SK-N-SH (cell line): Measurements from ENCODE around the gene ATE1. TPM values are rescaled to one million over a fixed set of nuclear protein-coding genes. Genes with fewer than 3 reads are reported as not detected.
A peak's percentile ranks its signal among the peaks of the same experiment; 100 is the strongest.

Source experiments
- CTCF ChIA-PET: fragments of 300-600, 350-600 bp; formaldehyde crosslinking; extraction: SDS; loops from one replicate; lab custom pipeline; 2021; lab: Yijun Ruan, JAX
- POLR2A ChIA-PET: fragments of 350-600 bp; sonication (Branson Sonifier 250); formaldehyde crosslinking; extraction: SDS; loops from one replicate; lab custom pipeline; 2020; ENCODE audit warnings: antibody characterized with exemption, inconsistent platforms; lab: Yijun Ruan, JAX
- DNase-seq: peaks from one replicate; pipeline ENCODE4 v3.0.0; 2012
- H2AFZ ChIP-seq: fragments of 200-600 bp; sonication (generic); 2 replicates; pipeline ENCODE4 v1.8.1; 2016; ENCODE audit warnings: antibody characterized with exemption, mild to moderate bottlenecking, low read depth
- H3F3A ChIP-seq: fragments of 200-600 bp; sonication (generic); replicated peaks from 2 replicates; pipeline ENCODE3; 2016; ENCODE audit warnings: antibody characterized with exemption, mild to moderate bottlenecking; ENCODE audit not compliant: insufficient read depth
- H3K27ac ChIP-seq, 2 experiments: fragments of 200-500 bp in 1 of 2; fragments of 200-600 bp in 1 of 2; sonication (Bioruptor generic) in 1 of 2; sonication (generic), shearing (Covaris generic) in 1 of 2; 2 replicates each; pipeline versions ENCODE4 v1.5.1 to v1.6.1; 2014 to 2016; ENCODE audit warnings: low read depth in 2 of 2, inconsistent platforms in 1 of 2, low read length in 1 of 2, mild to moderate bottlenecking in 1 of 2, mixed read lengths in 1 of 2
- H3K27me3 ChIP-seq: fragments of 200-600 bp; sonication (generic), shearing (Covaris generic); 2 replicates; pipeline ENCODE4 v1.6.1; 2016; ENCODE audit warnings: mixed run types; ENCODE audit not compliant: insufficient read depth
- H3K36me3 ChIP-seq, 2 experiments: fragments of 200-500 bp in 1 of 2; fragments of 200-600 bp in 1 of 2; sonication (Bioruptor generic) in 1 of 2; sonication (generic) in 1 of 2; replicated peaks in 1 of 2; 2 replicates each; pipeline versions ENCODE3 to v1.5.1; 2014 to 2016; ENCODE audit warnings: low read length in 1 of 2, mild to moderate bottlenecking in 1 of 2; ENCODE audit not compliant: insufficient read depth in 2 of 2, control insufficient read depth in 1 of 2
- H3K4me1 ChIP-seq, 2 experiments: fragments of 200-500 bp in 1 of 2; fragments of 200-600 bp in 1 of 2; sonication (Bioruptor generic) in 1 of 2; sonication (generic), shearing (Covaris generic) in 1 of 2; 2 replicates each; pipeline versions ENCODE4 v1.5.1 to v1.6.1; 2014 to 2016; ENCODE audit warnings: low read depth in 1 of 2, low read length in 1 of 2, mixed run types in 1 of 2; ENCODE audit not compliant: insufficient read depth in 2 of 2, control insufficient read depth in 1 of 2
- H3K4me2 ChIP-seq: fragments of 200-600 bp; sonication (generic), shearing (Covaris generic); 2 replicates; pipeline ENCODE4 v1.6.1; 2017; ENCODE audit warnings: mixed run types
- H3K4me3 ChIP-seq, 2 experiments: fragments of 200-500 bp in 1 of 2; fragments of 200-600 bp in 1 of 2; sonication (Bioruptor generic) in 1 of 2; sonication (generic), shearing (Covaris generic) in 1 of 2; 2 replicates each; pipeline versions ENCODE4 v1.5.1 to v1.8.1; 2014 to 2016; ENCODE audit warnings: low read depth in 2 of 2, inconsistent platforms in 1 of 2, low read length in 1 of 2, mild to moderate bottlenecking in 1 of 2, mixed read lengths in 1 of 2, moderate library complexity in 1 of 2
- H3K79me2 ChIP-seq: fragments of 200-600 bp; sonication (generic); 2 replicates; pipeline ENCODE4 v1.8.1; 2017; ENCODE audit warnings: mild to moderate bottlenecking; ENCODE audit not compliant: insufficient read depth
- H3K9ac ChIP-seq: fragments of 200-600 bp; sonication (generic); 2 replicates; pipeline ENCODE4 v1.6.1; 2017; ENCODE audit warnings: mixed run types
- H3K9me2 ChIP-seq: fragments of 200-600 bp; sonication (generic); 2 replicates; pipeline ENCODE4 v1.6.1; 2017; ENCODE audit warnings: mixed run types
- H3K9me3 ChIP-seq: fragments of 200-600 bp; sonication (generic); 2 replicates; pipeline ENCODE4 v1.6.1; 2017; ENCODE audit warnings: mixed run types, mild to moderate bottlenecking, moderate library complexity
- H4K20me1 ChIP-seq: fragments of 200-600 bp; sonication (generic); 2 replicates; pipeline ENCODE4 v1.6.1; 2017; ENCODE audit warnings: mild to moderate bottlenecking, mixed run types; ENCODE audit not compliant: insufficient read depth
- CHD2 ChIP-seq: fragments of 150-350 bp; IDR thresholded peaks from 2 replicates; pipeline ENCODE4 v1.6.1; 2018; ENCODE audit warnings: low read length; ENCODE audit not compliant: partially characterized antibody
- EP300 ChIP-seq, 2 experiments: IDR thresholded peaks; 2 replicates each; pipeline versions ENCODE4 v1.4.0 to v1.6.1; 2012; ENCODE audit warnings: borderline replicate concordance in 1 of 2, low read depth in 1 of 2, low read length in 1 of 2
- FOXJ3 ChIP-seq: sonication (generic); formaldehyde crosslinking; IDR thresholded peaks from 2 replicates; pipeline ENCODE4 v1.5.1; 2020; ENCODE audit warnings: mild to moderate bottlenecking, missing genetic modification reagents
- GABPA ChIP-seq: IDR thresholded peaks from 2 replicates; pipeline ENCODE4 v1.4.0; 2012; ENCODE audit warnings: low read depth, mild to moderate bottlenecking
- GATA2 ChIP-seq: sonication (generic); formaldehyde crosslinking; IDR thresholded peaks from 2 replicates; pipeline ENCODE4 v1.5.0; 2020; ENCODE audit warnings: mild to moderate bottlenecking, missing genetic modification reagents
- IRF3 ChIP-seq: fragments of 150-350 bp; IDR thresholded peaks from 2 replicates; pipeline ENCODE4 v1.6.1; 2016; ENCODE audit warnings: mild to moderate bottlenecking, low read depth, low read length
- JUND ChIP-seq: IDR thresholded peaks from 2 replicates; pipeline ENCODE4 v1.4.0; 2012
- MAX ChIP-seq: IDR thresholded peaks from 2 replicates; pipeline ENCODE4 v1.4.0; 2012; ENCODE audit warnings: low read depth
- NFIC ChIP-seq: IDR thresholded peaks from 2 replicates; pipeline ENCODE4 v1.4.0; 2012; ENCODE audit warnings: borderline replicate concordance
- NRF1 ChIP-seq: IDR thresholded peaks from 2 replicates; pipeline ENCODE4 v1.6.1; 2012; ENCODE audit warnings: low read depth, mild to moderate bottlenecking, low read length
- PBX3 ChIP-seq: IDR thresholded peaks from 2 replicates; pipeline ENCODE4; 2012
- POLR2AphosphoS5 ChIP-seq: IDR thresholded peaks from 2 replicates; pipeline ENCODE4 v1.6.1; 2012; ENCODE audit warnings: low read depth, low read length
- RAD21 ChIP-seq: IDR thresholded peaks from 2 replicates; pipeline ENCODE4 v1.6.1; 2012; ENCODE audit warnings: mild to moderate bottlenecking, low read length
- REST ChIP-seq: IDR thresholded peaks from 2 replicates; pipeline ENCODE4 v1.6.1; 2012; ENCODE audit warnings: mild to moderate bottlenecking, low read depth, low read length, moderate library complexity
- RFX5 ChIP-seq: IDR thresholded peaks from 2 replicates; pipeline ENCODE4 v1.6.1; 2012; ENCODE audit warnings: mild to moderate bottlenecking, improper control_type of control experiment, low read length
- RXRA ChIP-seq: IDR thresholded peaks from 2 replicates; pipeline ENCODE4 v1.4.0; 2012; ENCODE audit warnings: low read depth, mild to moderate bottlenecking, borderline replicate concordance
- SIN3A ChIP-seq: IDR thresholded peaks from 2 replicates; pipeline ENCODE4 v1.6.1; 2012; ENCODE audit warnings: low read depth, mild to moderate bottlenecking, low read length, moderate library complexity, borderline replicate concordance
- SMC3 ChIP-seq: IDR thresholded peaks from 2 replicates; pipeline ENCODE4 v1.6.1; 2012; ENCODE audit warnings: low read depth, low read length, improper control_type of control experiment
- TAF1 ChIP-seq: IDR thresholded peaks from 2 replicates; pipeline ENCODE4 v1.6.1; 2012; ENCODE audit warnings: low read depth, mild to moderate bottlenecking, low read length, moderate library complexity, borderline replicate concordance
- TCF12 ChIP-seq: IDR thresholded peaks from 2 replicates; pipeline ENCODE4 v1.4.0; 2012
- USF1 ChIP-seq: IDR thresholded peaks from 2 replicates; pipeline ENCODE4 v1.4.0; 2012; ENCODE audit warnings: low read depth, borderline replicate concordance
- USF2 ChIP-seq: fragments of 150-350 bp; IDR thresholded peaks from 2 replicates; pipeline ENCODE4 v1.6.1; 2017; ENCODE audit warnings: antibody characterized with exemption, low read length, low read depth, borderline replicate concordance
- YY1 ChIP-seq: IDR thresholded peaks from 2 replicates; pipeline ENCODE4 v1.4.0; 2012; ENCODE audit warnings: low read depth, mild to moderate bottlenecking
- WGBS: methylation state at CpG from one replicate; pipeline ENCODE4 v1.1.6; 2017; ENCODE audit warnings: low lambda C conversion rate; 5-methylcytosine and 5-hydroxymethylcytosine counted together
- polyA plus RNA-seq, 3 experiments: library from polyadenylated mRNA; depleted of rRNA; stranded (reverse); fragments of >200 nt; gene quantifications; 2 replicates each; pipeline ENCODE4 v1.2.3, GENCODE V29; 2012

ATE1 gene
- polyA plus RNA-seq, 1 of the 3 experiments (the other 2 are of a cell fraction) = 6.3 TPM

- H3K4me1 ChIP-seq = peaks cover 0 to 13% of the 10 kb centered on the region in 2 experiments; a peak in 2 of 4 replicates
- CTCF ChIA-PET = interaction anchor here (0.6 to 2.7 kb wide), 24 partner anchors 9 to 1236 kb away, joined by 3 to 13 read pairs (median 3); no protein-coding TSS in a partner anchor
- H3K27me3 ChIP-seq = no peaks in the 10 kb centered on the region
- peak within 1 kb of the TSS; percentile 99 for H3K4me2 ChIP-seq
- H3K9me3 ChIP-seq = no peaks in the 10 kb centered on the region
- peak within 1 kb of the TSS; percentile 87 for H2AFZ ChIP-seq
- 0% methylated on average over 1 of the region's 101 CpGs for WGBS
- TF ChIP-seq EP300 (IDR thresholded peaks at IDR 0.05; ENCODE audit: borderline replicate concordance in 1 of 2, low read depth in 1 of 2, low read length in 1 of 2) (no peak; a peak in 1 of 4 replicates), USF1 (0 out of 2 replicates have a peak, but pooled peaks have one; percentile 3), REST (no peak), RAD21 (no peak), MAX (peak; percentile 80), RFX5 (no peak), JUND (no peak), CHD2 (no peak), RXRA (no peak), TCF12 (no peak), SMC3 (no peak), POLR2AphosphoS5 (peak; percentile 68), YY1 (peak; percentile 79), PBX3 (no peak), SIN3A (peak; percentile 64; the same call in 1 of the 2 replicates), GABPA (peak; percentile 57; the same call in 1 of the 2 replicates), FOXJ3 (no peak), IRF3 (no peak), USF2 (no peak), TAF1 (no peak; the same call in 1 of the 2 replicates), NFIC (0 out of 2 replicates have a peak, but pooled peaks have one; percentile 5), GATA2 (CRISPR knock-in tag) (no peak), NRF1 (peak; percentile 38; the same call in 1 of the 2 replicates)
- H3K79me2 ChIP-seq = peaks cover 13% of the 10 kb centered on the region
- peaks cover 8% of the 10 kb centered on the region for H3F3A ChIP-seq
- no peaks in the 10 kb centered on the region for H4K20me1 ChIP-seq
- POLR2A ChIA-PET = interaction anchor here (0.9 to 2.1 kb wide), 6 partner anchors 13 to 189 kb away, joined by 3 to 14 read pairs (median 3); partner anchors contain the start of gene ATE1
- peak within 1 kb of the TSS; percentile 82 to 98 for H3K4me3 ChIP-seq
- peak within 1 kb of the TSS; percentile 96 for H3K9ac ChIP-seq
- H3K36me3 ChIP-seq = peaks cover 0 to 12% of the 10 kb centered on the region in 2 experiments
- H3K9me2 ChIP-seq = no peaks in the 10 kb centered on the region
- peak within 1 kb of the TSS; percentile 81 to 94 for H3K27ac ChIP-seq
- peak; percentile 95 for DNase-seq
Observed at GRCh38 chr10:121974535-121975294, 46.9 kb upstream of the ATE1 start, which contains the start of gene NSMCE4A. TSS of gene NSMCE4A (minus strand) at chr10:121975217. CDS start at chr10:121975165, 52 bp downstream.
